DOHH2 (cell line): ENCODE measurements around the gene ARAP1.

ENCODE experiments used
- H3F3A ChIP-seq: fragments of 200-600 bp; sonication (generic), shearing (Covaris generic); 2 replicates; pipeline ENCODE4 v1.6.0; 2016; ENCODE audit warnings: antibody characterized with exemption, mild to moderate bottlenecking; ENCODE audit not compliant: control insufficient read depth, insufficient read depth
- H3K27ac ChIP-seq: fragments of 200-600 bp; sonication (generic); 2 replicates; pipeline ENCODE4 v1.5.1; 2014; ENCODE audit warnings: low read depth, mild to moderate bottlenecking, low read length, moderate library complexity
- H3K27me3 ChIP-seq: fragments of 200-600 bp; sonication (generic); 2 replicates; pipeline ENCODE4 v1.6.1; 2014; ENCODE audit warnings: mild to moderate bottlenecking, low read length, mixed read lengths; ENCODE audit not compliant: control insufficient read depth
- H3K36me3 ChIP-seq: fragments of 200-600 bp; sonication (generic); 2 replicates; pipeline ENCODE4 v1.6.1; 2014; ENCODE audit warnings: mild to moderate bottlenecking, low read length, moderate library complexity, mixed read lengths; ENCODE audit not compliant: control insufficient read depth
- H3K4me1 ChIP-seq: fragments of 200-600 bp; sonication (generic); 2 replicates; pipeline ENCODE4 v1.6.1; 2014; ENCODE audit warnings: mild to moderate bottlenecking, low read length, mixed read lengths; ENCODE audit not compliant: control insufficient read depth
- H3K4me2 ChIP-seq: fragments of 200-600 bp; sonication (generic); 2 replicates; pipeline ENCODE4 v1.6.0; 2014; ENCODE audit warnings: mild to moderate bottlenecking, low read length, moderate library complexity
- H3K4me3 ChIP-seq: fragments of 200-600 bp; sonication (generic); 2 replicates; pipeline ENCODE4 v1.5.1; 2014; ENCODE audit warnings: mild to moderate bottlenecking, low read length, mixed read lengths
- H3K79me2 ChIP-seq: fragments of 200-600 bp; sonication (generic); 2 replicates; pipeline ENCODE4 v1.6.1; 2014; ENCODE audit warnings: mild to moderate bottlenecking, low read length, mixed read lengths; ENCODE audit not compliant: control insufficient read depth
- H3K9me2 ChIP-seq: fragments of 200-600 bp; sonication (generic); replicated peaks from 2 replicates; pipeline ENCODE4 v1.6.1; 2014; ENCODE audit warnings: mild to moderate bottlenecking, low read length, mixed read lengths; ENCODE audit not compliant: control insufficient read depth
- H3K9me3 ChIP-seq: fragments of 200-600 bp; sonication (generic); 2 replicates; pipeline ENCODE4 v1.6.1; 2014; ENCODE audit warnings: antibody characterized with exemption, low read length, mixed read lengths; ENCODE audit not compliant: control insufficient read depth, insufficient read depth
- H4K20me1 ChIP-seq: fragments of 200-600 bp; sonication (generic); 2 replicates; pipeline ENCODE4 v1.6.0; 2014; ENCODE audit warnings: low read depth, mild to moderate bottlenecking, antibody characterized with exemption, low read length, moderate library complexity; ENCODE audit not compliant: control insufficient read depth, insufficient read depth
- EZH2phosphoT487 ChIP-seq: fragments of 200-600 bp; sonication (generic); IDR thresholded peaks from 2 replicates; pipeline ENCODE4 v1.6.1; 2017; ENCODE audit warnings: borderline replicate concordance, mild to moderate bottlenecking, antibody characterized with exemption, low read length, moderate library complexity, mixed read lengths
- TF ChIP-seq, protein P1 (sequence below): fragments of 200-600 bp; sonication (generic); IDR thresholded peaks from one replicate; pipeline ENCODE4 v1.5.1; 2014; ENCODE audit warnings: antibody characterized with exemption, mild to moderate bottlenecking, low read depth, low read length; ENCODE audit not compliant: poor library complexity, severe bottlenecking

The ARAP1 gene

DNA sequence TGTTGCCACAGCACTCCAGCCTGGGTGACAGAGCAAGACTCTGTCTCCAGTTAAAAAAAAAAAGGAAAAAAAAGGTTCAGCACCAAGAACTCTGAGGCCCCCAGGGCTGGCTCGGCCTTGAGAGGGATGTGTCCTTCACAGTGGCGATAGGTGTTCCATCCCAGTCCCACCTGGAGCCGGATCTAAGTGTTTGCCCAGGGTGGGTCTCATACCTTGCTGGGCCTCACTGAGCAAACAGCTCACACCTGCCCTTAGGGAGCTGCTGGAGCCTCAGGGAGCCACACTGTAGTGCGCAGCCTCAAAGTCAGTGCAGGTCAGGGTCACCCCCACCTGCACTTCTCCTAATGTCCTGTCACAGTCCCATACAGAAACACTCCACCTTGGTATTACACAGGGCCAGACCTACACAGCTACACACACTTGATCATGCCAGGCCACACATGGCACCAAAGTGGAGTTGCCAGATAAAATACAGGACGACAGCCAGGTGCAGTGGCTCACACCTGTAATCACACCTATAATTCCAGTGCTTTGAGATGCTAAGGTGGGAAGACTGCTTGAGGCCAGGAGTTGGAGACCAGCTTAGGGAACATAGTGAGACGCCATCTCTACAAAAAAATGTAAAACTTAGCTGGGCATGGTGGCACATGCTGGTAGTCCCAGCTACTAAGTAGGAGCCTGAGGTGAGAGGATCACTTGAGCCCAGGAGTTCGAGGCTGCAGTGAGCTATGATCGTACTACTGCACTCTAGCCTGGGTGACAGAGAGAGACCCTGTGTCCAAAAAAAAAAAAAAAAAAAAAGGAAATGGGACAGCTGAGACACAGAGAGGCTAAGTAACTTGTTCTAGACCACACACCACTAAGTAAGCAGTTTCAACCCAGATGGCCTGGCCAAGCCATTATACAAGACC is 34.4 kb upstream of the ARAP1 start:
- no peak for TF ChIP-seq EZH2phosphoT487
- TF ChIP-seq, protein P1, sequence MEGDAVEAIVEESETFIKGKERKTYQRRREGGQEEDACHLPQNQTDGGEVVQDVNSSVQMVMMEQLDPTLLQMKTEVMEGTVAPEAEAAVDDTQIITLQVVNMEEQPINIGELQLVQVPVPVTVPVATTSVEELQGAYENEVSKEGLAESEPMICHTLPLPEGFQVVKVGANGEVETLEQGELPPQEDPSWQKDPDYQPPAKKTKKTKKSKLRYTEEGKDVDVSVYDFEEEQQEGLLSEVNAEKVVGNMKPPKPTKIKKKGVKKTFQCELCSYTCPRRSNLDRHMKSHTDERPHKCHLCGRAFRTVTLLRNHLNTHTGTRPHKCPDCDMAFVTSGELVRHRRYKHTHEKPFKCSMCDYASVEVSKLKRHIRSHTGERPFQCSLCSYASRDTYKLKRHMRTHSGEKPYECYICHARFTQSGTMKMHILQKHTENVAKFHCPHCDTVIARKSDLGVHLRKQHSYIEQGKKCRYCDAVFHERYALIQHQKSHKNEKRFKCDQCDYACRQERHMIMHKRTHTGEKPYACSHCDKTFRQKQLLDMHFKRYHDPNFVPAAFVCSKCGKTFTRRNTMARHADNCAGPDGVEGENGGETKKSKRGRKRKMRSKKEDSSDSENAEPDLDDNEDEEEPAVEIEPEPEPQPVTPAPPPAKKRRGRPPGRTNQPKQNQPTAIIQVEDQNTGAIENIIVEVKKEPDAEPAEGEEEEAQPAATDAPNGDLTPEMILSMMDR = no peak
- Histone ChIP-seq H3K4me1 (peaks cover 20% of the 10 kb centered on the region), H3K27ac (no peak overlapping the region), H3K4me3 (no peak overlapping the region), H3K27me3 (peaks cover 3% of the 10 kb centered on the region; the same call in 1 of the 2 replicates), H3F3A (no peaks in the 10 kb centered on the region), H3K79me2 (no peaks in the 10 kb centered on the region), H4K20me1 (no peaks in the 10 kb centered on the region), H3K4me2 (no peak overlapping the region), H3K9me3 (no peaks in the 10 kb centered on the region), H3K9me2 (no peaks in the 10 kb centered on the region), H3K36me3 (no peaks in the 10 kb centered on the region)

DNA sequence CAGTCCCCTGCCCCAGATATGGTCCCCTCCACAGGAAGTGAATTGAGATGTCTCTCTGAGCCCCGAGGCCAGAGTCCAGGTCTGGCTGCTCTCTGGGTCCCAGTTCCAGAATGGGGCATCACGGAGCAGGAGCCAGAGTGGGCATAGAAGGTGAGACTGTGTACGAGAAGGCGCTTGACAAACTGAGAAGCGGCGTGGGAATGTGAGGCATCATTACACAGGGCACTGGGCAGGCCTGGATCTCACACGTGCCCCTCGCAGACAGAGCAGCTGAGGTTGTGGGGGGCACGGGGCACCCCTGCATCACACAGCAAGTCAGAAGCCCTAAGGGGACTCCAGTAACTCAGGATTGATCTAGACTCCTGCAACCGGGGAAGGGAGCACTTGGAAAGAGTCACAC is 32.5 kb upstream of the ARAP1 start:
- TF ChIP-seq, protein P1 = no peak
- Histone ChIP-seq H3K4me1 (peaks cover 23% of the 10 kb centered on the region), H3K9me3 (no peaks in the 10 kb centered on the region)

DNA sequence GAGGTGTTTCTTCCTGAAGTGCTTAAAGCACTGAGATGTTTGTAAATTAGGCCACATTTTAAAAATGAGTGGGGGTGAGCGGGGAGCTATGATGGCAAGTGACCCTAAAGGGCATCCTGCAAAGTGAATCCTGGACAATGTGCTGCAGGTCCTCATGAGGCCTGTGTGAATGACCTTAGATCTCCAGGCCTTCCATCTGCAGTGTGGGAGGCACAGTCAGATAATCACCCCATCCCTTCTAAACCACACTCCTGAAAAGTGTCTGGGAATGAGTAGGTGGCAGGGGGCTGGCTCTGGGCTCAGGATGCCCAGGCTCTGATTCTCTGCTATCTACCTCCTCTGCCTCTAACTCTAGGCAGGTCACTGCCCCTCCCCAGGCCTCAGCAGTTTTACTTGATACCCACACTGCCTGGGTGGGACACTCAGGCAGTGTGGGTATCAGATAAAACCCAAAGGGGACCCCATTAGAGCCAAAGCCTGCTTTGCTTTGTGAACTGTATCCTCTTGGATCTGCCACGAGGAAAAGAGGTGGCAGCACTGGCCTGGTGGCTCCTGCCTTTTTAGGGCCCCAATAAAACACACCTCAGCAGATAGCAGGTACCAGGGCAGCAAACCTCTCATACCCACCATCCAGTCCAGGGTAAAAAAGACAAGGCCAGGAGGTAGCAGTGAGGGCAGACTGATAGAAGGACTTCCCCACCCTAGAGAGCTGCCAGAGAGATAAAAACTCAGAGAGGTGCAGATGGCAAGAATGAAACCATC is 31.1 kb upstream of the ARAP1 start:
- TF ChIP-seq, protein P1 = no peak
- TF ChIP-seq EZH2phosphoT487 = no peak

More for the DNA sequence above, 32.5 kb upstream of the ARAP1 start:
- Histone ChIP-seq H3K27ac (no peak overlapping the region), H3F3A (no peaks in the 10 kb centered on the region), H3K79me2 (no peaks in the 10 kb centered on the region), H4K20me1 (no peaks in the 10 kb centered on the region; the same call in 1 of the 2 replicates), H3K36me3 (no peaks in the 10 kb centered on the region), H3K9me2 (no peaks in the 10 kb centered on the region), H3K27me3 (peaks cover 19% of the 10 kb centered on the region), H3K4me2 (no peak overlapping the region), H3K4me3 (no peak overlapping the region)

More for the DNA sequence above, 31.1 kb upstream of the ARAP1 start:
- Histone ChIP-seq H3K9me2 (no peaks in the 10 kb centered on the region), H3K79me2 (no peaks in the 10 kb centered on the region), H3K27me3 (peaks cover 21% of the 10 kb centered on the region), H3K4me3 (no peak overlapping the region), H3F3A (no peaks in the 10 kb centered on the region), H4K20me1 (no peaks in the 10 kb centered on the region; the same call in 1 of the 2 replicates), H3K9me3 (no peaks in the 10 kb centered on the region), H3K4me1 (peaks cover 23% of the 10 kb centered on the region), H3K4me2 (no peak overlapping the region), H3K36me3 (no peaks in the 10 kb centered on the region), H3K27ac (no peak overlapping the region)
